ENCODE measurements around the gene PIGU.

The PIGU gene

DNA sequence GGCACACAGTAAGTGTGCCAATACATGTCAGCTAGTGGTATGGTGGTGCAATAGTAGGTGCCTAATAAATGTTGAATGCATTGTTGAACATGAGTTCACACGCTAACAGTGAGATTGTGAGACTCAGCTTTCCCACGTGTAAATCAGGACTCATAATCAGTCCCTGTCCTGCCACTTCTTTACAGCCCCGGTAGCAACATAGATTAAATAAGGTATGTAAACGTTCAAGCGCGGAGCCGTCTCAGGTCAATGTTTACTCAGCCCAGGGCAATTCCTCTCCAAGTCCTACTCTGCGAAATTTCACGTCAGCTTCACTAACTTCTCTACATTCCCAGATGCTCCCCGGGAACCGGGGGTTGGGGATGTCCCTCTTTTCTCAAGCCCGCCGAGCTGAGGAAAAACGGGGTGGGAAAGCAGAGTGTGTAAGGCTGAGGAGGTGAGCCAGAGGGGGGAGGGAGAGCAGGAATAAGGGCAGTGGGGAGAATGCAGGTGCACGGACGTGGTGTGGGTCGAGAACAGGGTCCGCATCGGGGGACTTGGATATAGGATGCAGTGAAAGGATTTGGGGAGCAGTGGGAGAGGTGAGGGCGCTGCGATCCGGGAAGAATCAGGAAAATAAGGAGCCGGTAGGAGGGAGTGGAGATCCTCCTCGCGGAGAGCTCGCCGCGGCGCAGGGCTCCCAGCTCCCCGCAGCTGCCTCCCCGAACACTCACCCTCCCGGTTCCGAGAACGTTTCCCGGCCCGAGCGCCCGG, 26.7 kb upstream of the PIGU start (continued):
- TF ChIP-seq, protein P1, sequence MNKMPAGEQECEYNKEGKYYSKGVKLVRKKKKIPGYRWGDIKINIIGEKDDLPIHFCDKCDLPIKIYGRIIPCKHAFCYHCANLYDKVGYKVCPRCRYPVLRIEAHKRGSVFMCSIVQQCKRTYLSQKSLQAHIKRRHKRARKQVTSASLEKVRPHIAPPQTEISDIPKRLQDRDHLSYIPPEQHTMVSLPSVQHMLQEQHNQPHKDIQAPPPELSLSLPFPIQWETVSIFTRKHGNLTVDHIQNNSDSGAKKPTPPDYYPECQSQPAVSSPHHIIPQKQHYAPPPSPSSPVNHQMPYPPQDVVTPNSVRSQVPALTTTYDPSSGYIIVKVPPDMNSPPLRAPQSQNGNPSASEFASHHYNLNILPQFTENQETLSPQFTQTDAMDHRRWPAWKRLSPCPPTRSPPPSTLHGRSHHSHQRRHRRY (tag by site-specific recombination; IDR thresholded peaks at IDR 0.05) = no peak
- TF ChIP-seq ZNF473 (tag by site-specific recombination; IDR thresholded peaks at IDR 0.05) (no peak), ZNF404 (tag by site-specific recombination; IDR thresholded peaks at IDR 0.05) (no peak), ZNF350 (tag by site-specific recombination; IDR thresholded peaks at IDR 0.05) (no peak), KLF16 (tag by site-specific recombination; IDR thresholded peaks at IDR 0.05) (no peak), ZNF211 (tag by site-specific recombination; IDR thresholded peaks at IDR 0.05; ENCODE audit: low read depth) (no peak), ZBTB48 (tag by site-specific recombination; IDR thresholded peaks at IDR 0.05) (peak; percentile 86), GFI1B (tag by site-specific recombination; IDR thresholded peaks at IDR 0.05) (no peak), ZNF664 (tag by site-specific recombination; IDR thresholded peaks at IDR 0.05) (0 out of 2 replicates have a peak, but pooled peaks have one; percentile 13), ZNF548 (tag by site-specific recombination; IDR thresholded peaks at IDR 0.05) (no peak), ZNF544 (tag by site-specific recombination; IDR thresholded peaks at IDR 0.05) (no peak), KLF9 (tag by site-specific recombination; IDR thresholded peaks at IDR 0.05; ENCODE audit: low read depth) (0 out of 2 replicates have a peak, but pooled peaks have one; percentile 10), MZF1 (tag by site-specific recombination; IDR thresholded peaks at IDR 0.05; ENCODE audit: borderline replicate concordance) (no peak), ZNF335 (tag by site-specific recombination; conservative IDR thresholded peaks at IDR 0.05) (peak; percentile 65), ZBTB1 (tag by site-specific recombination; IDR thresholded peaks at IDR 0.05) (no peak), ZFP41 (tag by site-specific recombination; IDR thresholded peaks at IDR 0.05; ENCODE audit: borderline replicate concordance) (no peak), ZFP37 (tag by site-specific recombination; IDR thresholded peaks at IDR 0.05) (no peak), SCRT2 (tag by site-specific recombination; IDR thresholded peaks at IDR 0.05) (no peak), OSR2 (tag by site-specific recombination; IDR thresholded peaks at IDR 0.05) (peak; percentile 65), ZSCAN30 (tag by site-specific recombination; IDR thresholded peaks at IDR 0.05) (no peak), ZEB2 (tag by site-specific recombination; IDR thresholded peaks at IDR 0.05) (peak; percentile 84), EGR2 (tag by site-specific recombination; IDR thresholded peaks at IDR 0.05; ENCODE audit: low read depth) (no peak), ZNF501 (tag by site-specific recombination; IDR thresholded peaks at IDR 0.05) (0 out of 2 replicates have a peak, but pooled peaks have one; percentile 43), ZNF530 (tag by site-specific recombination; IDR thresholded peaks at IDR 0.05; ENCODE audit: low read depth) (no peak), GLIS2 (tag by site-specific recombination; IDR thresholded peaks at IDR 0.05) (no peak), ZNF549 (tag by site-specific recombination; IDR thresholded peaks at IDR 0.05) (no peak), MEIS1 (CRISPR knock-in tag; IDR thresholded peaks at IDR 0.05; ENCODE audit: borderline replicate concordance) (no peak), ZNF76 (tag by site-specific recombination; IDR thresholded peaks at IDR 0.05; ENCODE audit: borderline replicate concordance, low read depth) (peak; percentile 51; the same call in 1 of the 2 replicates), GLIS1 (tag by site-specific recombination; IDR thresholded peaks at IDR 0.05) (no peak; the same call in 1 of the 2 replicates), ZNF214 (tag by site-specific recombination; IDR thresholded peaks at IDR 0.05; ENCODE audit: borderline replicate concordance) (no peak), SCRT1 (tag by site-specific recombination; IDR thresholded peaks at IDR 0.05; ENCODE audit: borderline replicate concordance) (no peak), SP3 (tag by site-specific recombination; IDR thresholded peaks at IDR 0.05) (no peak; the same call in 1 of the 2 replicates)
- TF ChIP-seq, protein P2, sequence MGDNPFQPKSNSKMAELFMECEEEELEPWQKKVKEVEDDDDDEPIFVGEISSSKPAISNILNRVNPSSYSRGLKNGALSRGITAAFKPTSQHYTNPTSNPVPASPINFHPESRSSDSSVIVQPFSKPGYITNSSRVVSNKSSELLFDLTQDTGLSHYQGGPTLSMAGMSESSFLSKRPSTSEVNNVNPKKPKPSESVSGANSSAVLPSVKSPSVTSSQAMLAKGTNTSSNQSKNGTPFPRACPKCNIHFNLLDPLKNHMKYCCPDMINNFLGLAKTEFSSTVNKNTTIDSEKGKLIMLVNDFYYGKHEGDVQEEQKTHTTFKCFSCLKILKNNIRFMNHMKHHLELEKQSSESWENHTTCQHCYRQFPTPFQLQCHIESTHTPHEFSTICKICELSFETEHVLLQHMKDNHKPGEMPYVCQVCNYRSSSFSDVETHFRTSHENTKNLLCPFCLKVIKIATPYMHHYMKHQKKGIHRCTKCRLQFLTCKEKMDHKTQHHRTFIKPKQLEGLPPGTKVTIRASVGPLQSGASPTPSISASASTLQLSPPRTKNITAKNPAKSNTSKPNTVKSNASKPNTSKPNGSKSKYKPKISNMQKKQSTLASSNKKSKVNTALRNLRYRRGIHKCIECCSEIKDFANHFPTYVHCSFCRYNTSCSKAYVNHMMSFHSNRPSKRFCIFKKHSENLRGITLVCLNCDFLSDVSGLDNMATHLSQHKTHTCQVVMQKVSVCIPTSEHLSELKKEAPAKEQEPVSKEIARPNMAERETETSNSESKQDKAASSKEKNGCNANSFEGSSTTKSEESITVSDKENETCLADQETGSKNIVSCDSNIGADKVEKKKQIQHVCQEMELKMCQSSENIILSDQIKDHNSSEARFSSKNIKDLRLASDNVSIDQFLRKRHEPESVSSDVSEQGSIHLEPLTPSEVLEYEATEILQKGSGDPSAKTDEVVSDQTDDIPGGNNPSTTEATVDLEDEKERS (tag by site-specific recombination; IDR thresholded peaks at IDR 0.05) = no peak
- TF ChIP-seq, protein P3, sequence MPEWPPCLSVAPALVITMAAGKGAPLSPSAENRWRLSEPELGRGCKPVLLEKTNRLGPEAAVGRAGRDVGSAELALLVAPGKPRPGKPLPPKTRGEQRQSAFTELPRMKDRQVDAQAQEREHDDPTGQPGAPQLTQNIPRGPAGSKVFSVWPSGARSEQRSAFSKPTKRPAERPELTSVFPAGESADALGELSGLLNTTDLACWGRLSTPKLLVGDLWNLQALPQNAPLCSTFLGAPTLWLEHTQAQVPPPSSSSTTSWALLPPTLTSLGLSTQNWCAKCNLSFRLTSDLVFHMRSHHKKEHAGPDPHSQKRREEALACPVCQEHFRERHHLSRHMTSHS (tag by site-specific recombination; IDR thresholded peaks at IDR 0.05) = no peak
- TF ChIP-seq, protein P4, sequence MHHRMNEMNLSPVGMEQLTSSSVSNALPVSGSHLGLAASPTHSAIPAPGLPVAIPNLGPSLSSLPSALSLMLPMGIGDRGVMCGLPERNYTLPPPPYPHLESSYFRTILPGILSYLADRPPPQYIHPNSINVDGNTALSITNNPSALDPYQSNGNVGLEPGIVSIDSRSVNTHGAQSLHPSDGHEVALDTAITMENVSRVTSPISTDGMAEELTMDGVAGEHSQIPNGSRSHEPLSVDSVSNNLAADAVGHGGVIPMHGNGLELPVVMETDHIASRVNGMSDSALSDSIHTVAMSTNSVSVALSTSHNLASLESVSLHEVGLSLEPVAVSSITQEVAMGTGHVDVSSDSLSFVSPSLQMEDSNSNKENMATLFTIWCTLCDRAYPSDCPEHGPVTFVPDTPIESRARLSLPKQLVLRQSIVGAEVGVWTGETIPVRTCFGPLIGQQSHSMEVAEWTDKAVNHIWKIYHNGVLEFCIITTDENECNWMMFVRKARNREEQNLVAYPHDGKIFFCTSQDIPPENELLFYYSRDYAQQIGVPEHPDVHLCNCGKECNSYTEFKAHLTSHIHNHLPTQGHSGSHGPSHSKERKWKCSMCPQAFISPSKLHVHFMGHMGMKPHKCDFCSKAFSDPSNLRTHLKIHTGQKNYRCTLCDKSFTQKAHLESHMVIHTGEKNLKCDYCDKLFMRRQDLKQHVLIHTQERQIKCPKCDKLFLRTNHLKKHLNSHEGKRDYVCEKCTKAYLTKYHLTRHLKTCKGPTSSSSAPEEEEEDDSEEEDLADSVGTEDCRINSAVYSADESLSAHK (tag by site-specific recombination; IDR thresholded peaks at IDR 0.05) = no peak

Measured in HEK293 (cell line).